ENCODE data around the gene ZNF862. TPM values are rescaled to one million over a fixed set of nuclear protein-coding genes. Genes with fewer than 3 reads are reported as not detected.

Gene ZNF862
- total RNA-seq, 1 donor from 2014 or later: 22.6 TPM

Other genes with a start within 250 kb of the ZNF862 start
- 64.2 TPM for gene ZNF467, start 64.8 kb upstream of the ZNF862 start, total RNA-seq (ENCODE audit: unreplicated experiment)
- gene ATP6V0E2, start 35.6 kb downstream of the ZNF862 start, total RNA-seq (ENCODE audit: unreplicated experiment): 18.5 TPM